Naive thymus-derived CD4-positive, alpha-beta T cell (primary cell): ENCODE results near the gene NAP1L1. TPM values are rescaled to one million over a fixed set of nuclear protein-coding genes. Genes with fewer than 3 reads are reported as not detected.

Source experiments
- ATAC-seq: fragments of 150-1000 bp; cut with Tn5 transposase; 2 replicates; pipeline ENCODE4 v1.10.0; 2021; ENCODE audit warnings: mild to moderate bottlenecking, moderate library complexity
- CTCF ChIA-PET: fragments of 350-600 bp; sonication (Branson Sonifier 250); formaldehyde crosslinking; loops from one replicate; lab custom pipeline; 2021; ENCODE audit warnings: antibody characterized with exemption; lab: Charles Lee
- POLR2A ChIA-PET: fragments of 350-600 bp; sonication (Branson Sonifier 250); formaldehyde crosslinking; loops from one replicate; lab custom pipeline; 2021; ENCODE audit warnings: antibody characterized with exemption, inconsistent platforms; lab: Charles Lee
- DNase-seq, 9 donors: peaks; one replicate each; pipeline versions ENCODE4 v3.0.0 to v3.0.0-alpha.2; 2020 to 2022; ENCODE audit warnings: mixed read lengths in 1 of 9
- H3K27ac ChIP-seq: one replicate; pipeline ENCODE4 v1.7.0; 2013; ENCODE audit warnings: mild to moderate bottlenecking, low read depth, low read length, moderate library complexity
- H3K27me3 ChIP-seq, 2 donors: one replicate each; pipeline ENCODE4 v1.7.0; 2013; ENCODE audit warnings: low read length in 2 of 2, mild to moderate bottlenecking in 2 of 2, moderate library complexity in 2 of 2; ENCODE audit not compliant: control insufficient read depth in 2 of 2, insufficient read depth in 2 of 2
- H3K36me3 ChIP-seq, 3 experiments: 1 replicate in 2 of 3; 2 replicates in 1 of 3; pipeline ENCODE4 v1.7.0; 2013; ENCODE audit warnings: low read length in 3 of 3, mild to moderate bottlenecking in 3 of 3, moderate library complexity in 1 of 3; ENCODE audit not compliant: insufficient read depth in 3 of 3, control insufficient read depth in 2 of 3
- H3K4me1 ChIP-seq, 2 donors: one replicate each; pipeline ENCODE4 v1.7.0; 2013; ENCODE audit warnings: low read length in 2 of 2, mild to moderate bottlenecking in 2 of 2, moderate library complexity in 1 of 2; ENCODE audit not compliant: control insufficient read depth in 2 of 2, insufficient read depth in 2 of 2
- H3K4me3 ChIP-seq: 2 replicates; pipeline ENCODE4 v1.7.0; 2013; ENCODE audit warnings: mild to moderate bottlenecking, low read length
- H3K9me3 ChIP-seq, 3 experiments: 1 replicate in 2 of 3; 2 replicates in 1 of 3; pipeline ENCODE4 v1.7.0; 2013; ENCODE audit warnings: low read length in 3 of 3; ENCODE audit not compliant: control insufficient read depth in 2 of 3
- H3K27ac Mint-ChIP-seq, 9 donors: one replicate each; pipeline ENCODE4 v1.8.0; 2020 to 2022; ENCODE audit warnings: mixed read lengths in 9 of 9, mild to moderate bottlenecking in 8 of 9, moderate library complexity in 5 of 9, inconsistent platforms in 2 of 9
- H3K27me3 Mint-ChIP-seq, 5 donors: one replicate each; pipeline ENCODE4 v1.8.0; 2021 to 2022; ENCODE audit warnings: mixed read lengths in 5 of 5, mild to moderate bottlenecking in 1 of 5
- H3K36me3 Mint-ChIP-seq, 5 donors: one replicate each; pipeline ENCODE4 v1.8.0; 2020 to 2022; ENCODE audit warnings: mixed read lengths in 5 of 5, mild to moderate bottlenecking in 3 of 5, inconsistent platforms in 1 of 5
- H3K4me1 Mint-ChIP-seq, 7 donors: one replicate each; pipeline ENCODE4 v1.8.0; 2020 to 2022; ENCODE audit warnings: mixed read lengths in 7 of 7, mild to moderate bottlenecking in 3 of 7, inconsistent platforms in 1 of 7
- H3K4me3 Mint-ChIP-seq, 10 donors: one replicate each; pipeline ENCODE4 v1.8.0; 2020 to 2022; ENCODE audit warnings: mild to moderate bottlenecking in 10 of 10, mixed read lengths in 10 of 10, moderate library complexity in 6 of 10, inconsistent platforms in 2 of 10
- H3K9me3 Mint-ChIP-seq, 11 donors: one replicate each; pipeline ENCODE4 v1.8.0; 2020 to 2022; ENCODE audit warnings: mixed read lengths in 11 of 11, mild to moderate bottlenecking in 4 of 11, inconsistent platforms in 1 of 11, moderate library complexity in 1 of 11
- intact Hi-C, 2 donors: fragments of 100-400 bp; cut with micrococcal nuclease; formaldehyde crosslinking; loops; one replicate each; pipeline ENCODE4 v1.15.1; 2023
- polyA plus RNA-seq, 2 donors: library from polyadenylated mRNA; unstranded; fragments of 300-500 nt; fragmentation: Illumina TruSeq; gene quantifications; one replicate each; pipeline ENCODE4 v1.2.3, GENCODE V29; 2021
- total RNA-seq, 6 experiments: library from RNA in 5 of 6; stranded (reverse) in 5 of 6; gene quantifications; 1 replicate in 5 of 6; 2 replicates in 1 of 6; pipeline ENCODE4 v1.2.3 and lab custom pipeline; 2021 to 2026

Gene NAP1L1
- total and polyA plus RNA-seq, 7 experiments from 2014 or later: 172 to 862 (median 557) TPM

DNA sequence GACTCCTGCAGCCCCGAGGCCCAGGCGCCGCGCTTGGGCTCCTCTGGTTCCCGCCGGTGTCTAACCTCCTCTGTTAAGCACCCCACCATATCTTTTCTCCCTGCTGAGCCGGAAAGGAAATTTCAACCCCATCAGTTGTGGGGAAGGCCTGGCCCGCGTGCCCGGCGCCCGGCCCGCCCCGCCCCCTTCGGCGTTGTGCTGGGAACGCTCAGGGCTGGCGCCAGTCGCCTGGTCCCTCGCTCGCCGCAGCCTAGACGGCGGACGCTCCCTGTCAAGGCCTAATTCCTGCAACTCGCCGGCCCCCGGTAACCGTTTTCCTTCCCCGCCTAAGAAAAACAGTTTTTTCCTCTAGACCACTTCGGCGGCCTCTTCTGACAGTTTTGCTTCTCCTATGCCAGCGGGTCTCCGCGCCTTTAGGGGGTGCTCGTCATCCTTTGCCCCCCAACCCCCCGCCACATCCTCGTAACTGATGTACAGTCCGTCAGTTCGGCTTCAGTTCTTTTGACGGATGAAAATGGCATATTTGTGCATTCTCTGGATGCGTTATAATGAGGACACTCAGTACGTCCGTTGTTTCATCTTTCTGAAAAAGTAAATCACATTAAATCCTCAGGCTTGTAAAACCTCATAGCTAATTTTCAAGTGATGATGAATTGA, 506 bp upstream of the NAP1L1 start:
- Histone ChIP-seq H3K4me1 (peaks cover 27 to 28% of the 10 kb centered on the region in 2 donors), H3K27me3 (no peaks in the 10 kb centered on the region), H3K27ac (peak overlapping the region; percentile 100), H3K4me3 (peak overlapping the region; percentile 79), H3K36me3 (peaks cover 0 to 6% (median 0%) of the 10 kb centered on the region in 3 experiments), H3K9me3 (no peaks in the 10 kb centered on the region)
- peak overlapping the region; percentile 84 to 100 (median 99) for H3K27ac Mint-ChIP-seq
- CTCF ChIA-PET: no interaction called here
- H3K4me3 Mint-ChIP-seq: peak overlapping the region; percentile 91 to 100 (median 98)
- POLR2A ChIA-PET: interaction anchor here (0.6 to 2.0 kb wide), 4 partner anchors 11 to 605 kb away, joined by 3 to 10 read pairs (median 5); partner anchors contain the start of genes GLIPR1, OSBPL8 and PHLDA1
- H3K36me3 Mint-ChIP-seq: peaks cover 0 to 18% (median under 1%) of the 10 kb centered on the region in 5 donors
- intact Hi-C loops: loop anchor here (1.0 to 10.0 kb wide), 22 partner anchors 54 to 1548 kb away; partner anchors contain the start of genes ATXN7L3B (in 2 of the 2), BBS10 (in 2 of the 2), GLIPR1 (in 2 of the 2) and KRR1 (in 2 of the 2)
- DNase-seq (peak in 1 of 9 donors; percentile 57), ATAC-seq (peak; percentile 58)
- peaks cover 0 to 4% (median 0%) of the 10 kb centered on the region in 11 donors for H3K9me3 Mint-ChIP-seq
- no peaks in the 10 kb centered on the region for H3K27me3 Mint-ChIP-seq
- H3K4me1 Mint-ChIP-seq: peaks cover 30 to 53% (median 48%) of the 10 kb centered on the region in 7 donors

GRCh38 chr12:76083246-76083903, 1.1 kb downstream of the NAP1L1 start:
- Mint-ChIP-seq H3K36me3 (peaks cover 6 to 31% (median 14%) of the 10 kb centered on the region in 5 donors), H3K27me3 (no peaks in the 10 kb centered on the region), H3K4me1 (peaks cover 35 to 67% (median 62%) of the 10 kb centered on the region in 7 donors), H3K9me3 (peaks cover 0 to 13% (median 2%) of the 10 kb centered on the region in 11 donors), H3K27ac (peak overlapping the region; percentile 84 to 100 (median 96)), H3K4me3 (peak overlapping the region; percentile 90 to 100 (median 97))
- H3K4me3 ChIP-seq: peak overlapping the region; percentile 79
- peaks cover 27 to 28% of the 10 kb centered on the region in 2 donors for H3K4me1 ChIP-seq
- DNase-seq: no peak
- intact Hi-C loops: loop anchor here in 1 of 2 donors (1.0 to 10.0 kb wide), 5 partner anchors 9 to 1546 kb away; partner anchors contain the start of genes ATXN7L3B, CAPS2, E2F7 and GLIPR1L1
- H3K9me3 ChIP-seq: no peaks in the 10 kb centered on the region
- ChIA-PET CTCF (no interaction called here), POLR2A (interaction anchor here (0.7 to 2.0 kb wide), 7 partner anchors 15 to 1545 kb away, joined by 3 to 10 read pairs (median 3); partner anchors contain the start of genes ATXN7L3B, KRR1, OSBPL8 and PHLDA1)
- peaks cover 0 to 6% (median 0%) of the 10 kb centered on the region in 3 experiments for H3K36me3 ChIP-seq
- peak overlapping the region; percentile 100 for H3K27ac ChIP-seq
- H3K27me3 ChIP-seq: no peaks in the 10 kb centered on the region
- no peak for ATAC-seq

GRCh38 chr12:76081909-76082308, 2.6 kb downstream of the NAP1L1 start:
- ChIA-PET CTCF (no interaction called here), POLR2A (no interaction called here)
- H3K4me3 Mint-ChIP-seq: peak overlapping the region in 9 of 10 donors; percentile 1 to 96 (median 29)

GRCh38 chr12:76080729-76081415, 3.6 kb downstream of the NAP1L1 start:
- CTCF ChIA-PET: no interaction called here
- POLR2A ChIA-PET: no interaction called here
- intact Hi-C loops: loop anchor here in 1 of 2 donors (5.0 to 10.0 kb wide), 4 partner anchors 374 to 1544 kb away; partner anchors contain the start of genes ATXN7L3B, CAPS2, E2F7 and GLIPR1L1
- no peaks in the 10 kb centered on the region for H3K27me3 ChIP-seq
- peaks cover 9 to 34% (median 17%) of the 10 kb centered on the region in 5 donors for H3K36me3 Mint-ChIP-seq
- H3K9me3 ChIP-seq: no peaks in the 10 kb centered on the region
- no peak overlapping the region for H3K27ac ChIP-seq
- H3K4me3 Mint-ChIP-seq: peak overlapping the region in 4 of 10 donors; percentile 11 to 44 (median 22)
- peaks cover 0 to 6% (median 0%) of the 10 kb centered on the region in 3 experiments for H3K36me3 ChIP-seq
- no peaks in the 10 kb centered on the region for H3K27me3 Mint-ChIP-seq
- DNase-seq (peak in 1 of 9 donors; percentile 27), ATAC-seq (no peak)
- H3K27ac Mint-ChIP-seq: peak overlapping the region in 1 of 9 donors; percentile 16
- peaks cover 0 to 15% (median 2%) of the 10 kb centered on the region in 11 donors for H3K9me3 Mint-ChIP-seq
- peaks cover 28 to 32% of the 10 kb centered on the region in 2 donors for H3K4me1 ChIP-seq
- H3K4me1 Mint-ChIP-seq: peaks cover 40 to 83% (median 74%) of the 10 kb centered on the region in 7 donors
- H3K4me3 ChIP-seq: no peak overlapping the region

More at GRCh38 chr12:76081909-76082308, 2.6 kb downstream of the NAP1L1 start:
- ATAC-seq (no peak), DNase-seq (no peak)
- Histone ChIP-seq H3K27me3 (no peaks in the 10 kb centered on the region), H3K36me3 (peaks cover 0 to 6% (median 0%) of the 10 kb centered on the region in 3 experiments), H3K9me3 (no peaks in the 10 kb centered on the region), H3K4me3 (no peak overlapping the region), H3K4me1 (peaks cover 28 to 32% of the 10 kb centered on the region in 2 donors), H3K27ac (no peak overlapping the region)
- H3K27ac Mint-ChIP-seq: peak overlapping the region in 4 of 9 donors; percentile 1 to 61 (median 40)
- peaks cover 9 to 35% (median 17%) of the 10 kb centered on the region in 5 donors for H3K36me3 Mint-ChIP-seq
- peaks cover 0 to 15% (median 2%) of the 10 kb centered on the region in 11 donors for H3K9me3 Mint-ChIP-seq
- intact Hi-C loops: loop anchor here (1.0 to 10.0 kb wide), 5 partner anchors 8 to 1545 kb away; partner anchors contain the start of genes ATXN7L3B (in 1 of the 2), CAPS2 (in 1 of the 2), E2F7 (in 1 of the 2) and GLIPR1L1 (in 1 of the 2)
- peaks cover 42 to 76% (median 72%) of the 10 kb centered on the region in 7 donors for H3K4me1 Mint-ChIP-seq
- no peaks in the 10 kb centered on the region for H3K27me3 Mint-ChIP-seq

GRCh38 chr12:76080017-76080728, 4.3 kb downstream of the NAP1L1 start:
- intact Hi-C loops: loop anchor here in 1 of 2 donors (5.0 to 10.0 kb wide), 4 partner anchors 375 to 1543 kb away; partner anchors contain the start of genes ATXN7L3B, CAPS2, E2F7 and GLIPR1L1
- no peak for ATAC-seq
- Mint-ChIP-seq H3K4me3 (peak overlapping the region in 7 of 10 donors; percentile 2 to 59 (median 27)), H3K36me3 (peaks cover 9 to 34% (median 17%) of the 10 kb centered on the region in 5 donors), H3K27ac (peak overlapping the region in 2 of 9 donors; percentile 21 to 52), H3K9me3 (peaks cover 0 to 15% (median 2%) of the 10 kb centered on the region in 11 donors), H3K4me1 (peaks cover 38 to 79% (median 71%) of the 10 kb centered on the region in 7 donors), H3K27me3 (no peaks in the 10 kb centered on the region)
- no peak overlapping the region for H3K27ac ChIP-seq
- no peaks in the 10 kb centered on the region for H3K27me3 ChIP-seq
- ChIA-PET POLR2A (no interaction called here), CTCF (no interaction called here)
- DNase-seq: no peak
- H3K36me3 ChIP-seq: peaks cover 0 to 6% (median 0%) of the 10 kb centered on the region in 3 experiments
- no peak overlapping the region for H3K4me3 ChIP-seq
- peaks cover 28 to 29% of the 10 kb centered on the region in 2 donors for H3K4me1 ChIP-seq
- H3K9me3 ChIP-seq: no peaks in the 10 kb centered on the region
